Colonic mucosa (tissue), 4 donors: ENCODE measurements around the gene RNASE7. TPM values are rescaled to one million over a fixed set of nuclear protein-coding genes. Genes with fewer than 3 reads are reported as not detected.
A peak's percentile ranks its signal among the peaks of the same experiment; 100 is the strongest.

ENCODE experiments used
- DNase-seq: peaks from one replicate; pipeline ENCODE4 v3.0.0-alpha.2; 2020
- H3K27ac ChIP-seq: fragments of 200-600 bp; one replicate; pipeline ENCODE4 v1.8.0; 2021
- H3K27me3 ChIP-seq: fragments of 200-600 bp; one replicate; pipeline ENCODE4 v1.8.0; 2021
- H3K36me3 ChIP-seq: fragments of 200-600 bp; one replicate; pipeline ENCODE4 v1.8.0; 2021
- H3K4me1 ChIP-seq: fragments of 200-600 bp; one replicate; pipeline ENCODE4 v1.8.0; 2021; ENCODE audit warnings: mild to moderate bottlenecking
- H3K4me3 ChIP-seq: fragments of 200-600 bp; one replicate; pipeline ENCODE4 v1.8.0; 2021
- H3K9ac ChIP-seq, 2 donors: one replicate each; pipeline ENCODE4 v1.7.0; 2013; ENCODE audit warnings: control low read depth in 2 of 2, low read depth in 2 of 2, low read length in 2 of 2
- H3K9me3 ChIP-seq: fragments of 200-600 bp; one replicate; pipeline ENCODE4 v1.8.0; 2021
- intact Hi-C: fragments of 100-400 bp; cut with DNase I; formaldehyde crosslinking; loops from one replicate; pipeline ENCODE4 v1.14.1; 2022
- total RNA-seq, 2 donors: library from RNA; stranded (reverse); fragmentation: NEBNext Ultra II Directional in 1 of 2; extraction: Animal tissue kit (Norgen Biotek cat#: 25700) in 1 of 2; gene quantifications; one replicate each; pipeline ENCODE4 v1.2.1, GENCODE V29; 2021
- TF ChIP-seq, protein P1 (sequence below): fragments of 200-600 bp; IDR thresholded peaks from one replicate; pipeline ENCODE4 v1.8.0; 2022; ENCODE audit warnings: antibody characterized with exemption, mild to moderate bottlenecking
- donor health status: healthy.
- donor health status: DM: no; HTN: no; CAD: no.
- donor health status: DM: no; HTN: no; CAD: no.

Gene RNASE7
- total RNA-seq, 2 donors from 2014 or later: 0.16 to 0.30 TPM

DNA sequence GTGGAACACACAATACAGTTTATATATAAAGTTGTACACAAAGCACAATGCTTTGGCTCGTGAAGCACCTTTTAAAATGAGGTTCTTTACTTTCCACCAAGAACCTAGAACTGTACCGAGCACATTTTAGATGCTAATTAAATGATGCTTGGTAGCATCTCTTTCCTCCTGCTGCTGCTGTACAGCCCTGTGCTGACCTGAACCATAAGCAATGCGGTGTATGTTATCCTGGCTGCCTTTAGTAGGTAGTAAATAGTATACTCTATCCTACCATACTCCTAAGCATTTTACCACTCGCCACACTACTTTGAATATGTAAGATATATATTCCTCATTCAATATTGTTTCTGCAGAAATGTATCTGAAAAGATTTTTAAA is 12.6 kb downstream of the RNASE7 start:
- Histone ChIP-seq H3K4me1 (peaks cover 8% of the 10 kb centered on the region), H3K4me3 (no peak overlapping the region), H3K9ac (peak overlapping the region in 1 of 2 donors; percentile 23), H3K9me3 (no peaks in the 10 kb centered on the region), H3K36me3 (no peaks in the 10 kb centered on the region), H3K27me3 (no peaks in the 10 kb centered on the region), H3K27ac (peak overlapping the region; percentile 88)
- intact Hi-C loops: no loop called here
- DNase-seq: no peak
- TF ChIP-seq, protein P1, sequence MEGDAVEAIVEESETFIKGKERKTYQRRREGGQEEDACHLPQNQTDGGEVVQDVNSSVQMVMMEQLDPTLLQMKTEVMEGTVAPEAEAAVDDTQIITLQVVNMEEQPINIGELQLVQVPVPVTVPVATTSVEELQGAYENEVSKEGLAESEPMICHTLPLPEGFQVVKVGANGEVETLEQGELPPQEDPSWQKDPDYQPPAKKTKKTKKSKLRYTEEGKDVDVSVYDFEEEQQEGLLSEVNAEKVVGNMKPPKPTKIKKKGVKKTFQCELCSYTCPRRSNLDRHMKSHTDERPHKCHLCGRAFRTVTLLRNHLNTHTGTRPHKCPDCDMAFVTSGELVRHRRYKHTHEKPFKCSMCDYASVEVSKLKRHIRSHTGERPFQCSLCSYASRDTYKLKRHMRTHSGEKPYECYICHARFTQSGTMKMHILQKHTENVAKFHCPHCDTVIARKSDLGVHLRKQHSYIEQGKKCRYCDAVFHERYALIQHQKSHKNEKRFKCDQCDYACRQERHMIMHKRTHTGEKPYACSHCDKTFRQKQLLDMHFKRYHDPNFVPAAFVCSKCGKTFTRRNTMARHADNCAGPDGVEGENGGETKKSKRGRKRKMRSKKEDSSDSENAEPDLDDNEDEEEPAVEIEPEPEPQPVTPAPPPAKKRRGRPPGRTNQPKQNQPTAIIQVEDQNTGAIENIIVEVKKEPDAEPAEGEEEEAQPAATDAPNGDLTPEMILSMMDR: no peak

DNA sequence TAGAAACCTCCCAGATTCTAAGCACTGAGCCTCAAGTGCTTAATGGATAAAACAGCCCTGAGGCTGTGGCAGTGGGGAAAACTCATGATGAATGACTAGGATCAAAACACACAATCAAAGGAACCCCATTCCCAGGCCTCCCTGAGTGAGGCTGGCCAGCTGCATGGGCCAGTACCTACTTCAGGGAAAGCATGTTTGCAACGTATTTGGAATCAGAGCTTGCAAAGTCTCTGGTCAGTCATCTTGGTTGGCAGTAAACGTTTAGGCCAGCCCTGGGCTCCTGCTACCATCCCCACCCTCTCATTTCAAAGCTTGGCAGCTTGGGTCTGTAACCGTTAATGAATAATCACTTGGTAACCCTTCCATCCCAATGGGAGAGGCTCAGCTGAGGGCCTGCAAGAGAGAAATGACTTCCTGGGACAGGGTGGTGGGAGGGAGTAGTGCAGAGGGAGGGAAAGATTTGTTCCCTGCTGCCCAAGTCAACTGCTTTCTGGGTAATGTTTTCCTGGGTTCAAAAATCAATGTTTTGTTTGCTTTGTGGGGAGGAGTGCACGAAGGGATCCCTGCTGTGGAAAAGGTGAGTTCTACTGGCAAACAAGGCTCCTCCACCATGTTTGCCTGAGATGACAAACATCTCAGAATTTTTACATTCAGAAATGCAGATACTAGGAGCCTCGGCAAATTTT is 13.4 kb downstream of the RNASE7 start:
- TF ChIP-seq, protein P1: no peak
- peak overlapping the region; percentile 19 to 44 for H3K9ac ChIP-seq
- intact Hi-C loops: no loop called here
- no peaks in the 10 kb centered on the region for H3K27me3 ChIP-seq
- no peaks in the 10 kb centered on the region for H3K9me3 ChIP-seq
- H3K4me3 ChIP-seq: no peak overlapping the region
- peaks cover 8% of the 10 kb centered on the region for H3K4me1 ChIP-seq
- peak overlapping the region; percentile 88 for H3K27ac ChIP-seq
- H3K36me3 ChIP-seq: no peaks in the 10 kb centered on the region
- DNase-seq: peak; percentile 80

DNA sequence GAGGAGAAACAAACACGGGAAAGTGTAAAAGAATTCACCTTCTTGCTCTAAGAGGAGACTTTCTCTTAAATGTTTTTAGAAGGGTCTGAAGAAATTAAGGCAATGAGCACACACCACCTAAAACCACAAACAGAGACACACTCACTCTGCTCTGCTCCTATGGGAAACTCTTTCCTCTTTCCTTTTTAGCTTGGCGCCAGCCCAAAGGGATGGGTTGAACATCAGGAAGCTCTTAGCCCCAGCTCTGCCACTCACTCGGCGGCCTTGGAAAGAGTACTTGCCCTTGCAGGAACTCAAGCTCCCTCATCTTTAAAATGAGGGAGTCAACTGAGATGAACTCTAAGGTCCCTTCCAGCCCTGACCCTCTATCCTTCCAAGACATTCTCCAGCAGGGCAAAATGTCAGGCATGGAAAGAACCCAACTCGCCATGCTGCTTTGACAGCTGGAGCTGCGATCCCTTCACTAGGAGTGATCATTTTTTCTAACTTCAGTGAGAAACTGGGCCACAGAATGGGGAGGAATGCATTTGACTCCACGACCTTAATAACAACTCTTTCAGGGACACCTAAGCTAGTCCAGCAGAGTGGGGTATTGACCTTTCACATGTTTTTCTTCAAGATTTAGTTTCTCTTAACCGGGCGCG is 14.5 kb downstream of the RNASE7 start:
- Histone ChIP-seq H3K27me3 (no peaks in the 10 kb centered on the region), H3K9ac (peak overlapping the region; percentile 17 to 44), H3K36me3 (no peaks in the 10 kb centered on the region), H3K27ac (peak overlapping the region; percentile 88), H3K9me3 (no peaks in the 10 kb centered on the region), H3K4me1 (peaks cover 8% of the 10 kb centered on the region), H3K4me3 (no peak overlapping the region)
- peak; percentile 90 for DNase-seq
- TF ChIP-seq, protein P1: no peak
- intact Hi-C loops: no loop called here

DNA sequence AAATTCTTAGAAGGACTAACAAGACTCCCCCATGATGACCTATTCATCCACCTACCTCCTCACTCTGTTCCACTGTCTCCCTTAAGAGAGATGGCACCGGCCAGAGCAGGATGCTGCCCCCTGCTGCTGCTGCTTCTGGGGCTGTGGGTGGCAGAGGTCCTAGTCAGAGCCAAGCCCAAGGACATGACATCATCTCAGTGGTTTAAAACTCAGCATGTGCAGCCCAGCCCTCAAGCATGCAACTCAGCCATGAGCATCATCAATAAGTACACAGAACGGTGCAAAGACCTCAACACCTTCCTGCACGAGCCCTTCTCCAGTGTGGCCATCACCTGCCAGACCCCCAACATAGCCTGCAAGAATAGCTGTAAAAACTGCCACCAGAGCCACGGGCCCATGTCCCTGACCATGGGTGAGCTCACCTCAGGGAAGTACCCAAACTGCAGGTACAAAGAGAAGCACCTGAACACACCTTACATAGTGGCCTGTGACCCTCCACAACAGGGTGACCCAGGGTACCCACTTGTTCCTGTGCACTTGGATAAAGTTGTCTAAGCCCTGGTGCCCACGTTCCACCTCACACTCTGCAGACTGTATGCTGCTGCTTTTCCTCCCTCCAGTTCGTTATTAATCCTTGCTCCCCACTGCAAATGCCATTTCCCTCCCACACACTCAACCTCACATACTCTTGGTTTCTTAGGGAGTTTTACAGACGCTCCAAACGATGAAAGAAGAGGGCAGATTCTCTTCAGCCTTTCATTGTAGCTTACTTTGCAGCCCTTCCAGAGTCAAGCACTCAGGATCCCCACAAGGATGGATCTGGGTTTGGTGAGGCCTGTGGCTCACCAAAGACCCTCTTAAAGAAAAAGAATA is 15.9 kb downstream of the RNASE7 start, which contains the start of gene RNASE8:
TSS of gene RNASE8 (plus strand) at position 20 of the 873 bp plus-strand sequence. CDS start at position 91, 71 bp downstream.
- intact Hi-C loops: no loop called here
- TF ChIP-seq, protein P1: no peak
- Histone ChIP-seq H3K27ac (peak within 1 kb of the TSS; percentile 88), H3K36me3 (no peaks in the 10 kb centered on the region), H3K4me1 (peaks cover 8% of the 10 kb centered on the region), H3K4me3 (no peak within 1 kb of the TSS), H3K27me3 (no peaks in the 10 kb centered on the region), H3K9me3 (no peaks in the 10 kb centered on the region), H3K9ac (peak within 1 kb of the TSS; percentile 17 to 44)
- DNase-seq: peak; percentile 36

DNA sequence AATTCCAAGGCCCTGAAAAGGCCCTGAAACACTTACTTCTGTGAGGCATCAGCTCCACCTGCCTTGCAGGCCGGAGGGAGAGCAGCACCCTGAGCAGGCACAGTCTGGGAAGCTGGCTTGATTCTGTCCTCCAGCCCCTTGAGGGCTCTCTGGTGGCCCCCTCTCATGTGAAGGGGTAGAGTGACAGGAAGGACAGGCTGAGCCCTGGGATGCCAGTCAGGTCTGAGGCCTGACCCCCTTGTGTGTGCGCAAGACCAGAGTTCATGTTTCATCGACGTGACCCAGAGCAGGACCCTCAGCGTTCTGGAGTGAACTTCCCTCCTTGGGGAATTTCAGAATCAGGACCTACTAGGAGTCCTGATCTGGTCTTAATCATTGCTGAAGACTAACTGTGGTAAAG is 16.7 kb downstream of the RNASE7 start:
- Histone ChIP-seq H3K4me3 (no peak overlapping the region), H3K9ac (peak overlapping the region in 1 of 2 donors; percentile 27), H3K9me3 (no peaks in the 10 kb centered on the region), H3K36me3 (no peaks in the 10 kb centered on the region), H3K27me3 (no peaks in the 10 kb centered on the region), H3K27ac (peak overlapping the region; percentile 81), H3K4me1 (peaks cover 8% of the 10 kb centered on the region)
- intact Hi-C loops: no loop called here
- no peak for DNase-seq
- TF ChIP-seq, protein P1: no peak
